SHP77 (cell line): ENCODE measurements around the gene BRCA1.
"Not testable (repeated sequence)": the region's sequence is repeated elsewhere in the genome, so short reads cannot be mapped to it uniquely, and the experiment has no call there.

Source experiments
- DNase-seq, 2 experiments: peaks; one replicate each; lab custom pipeline; 2025; lab: John Stamatoyannopoulos, UW

BRCA1 gene

GRCh38 chr17:43134774-43135453 lies 9.8 kb upstream of the BRCA1 start:
- no peak for DNase-seq

GRCh38 chr17:43133439-43133838 lies 8.3 kb upstream of the BRCA1 start:
- not testable (repeated sequence) for DNase-seq

GRCh38 chr17:43132117-43132516 lies 7.0 kb upstream of the BRCA1 start:
- no peak for DNase-seq

GRCh38 chr17:43129671-43130010 lies 4.5 kb upstream of the BRCA1 start:
- no peak for DNase-seq

GRCh38 chr17:43127333-43127876 lies 2.2 kb upstream of the BRCA1 start:
- DNase-seq = not testable (repeated sequence)

- no peak for DNase-seq
Observed at GRCh38 chr17:43126911-43127290, 1.7 kb upstream of the BRCA1 start.

- peak; percentile 14 to 15 for DNase-seq
Observed at GRCh38 chr17:43125967-43126910, 1.1 kb upstream of the BRCA1 start.

- DNase-seq = no peak
Observed at GRCh38 chr17:43118679-43119615, 6.2 kb downstream of the BRCA1 start.

GRCh38 chr17:43114151-43114552 lies 11.0 kb downstream of the BRCA1 start:
- DNase-seq = no peak

GRCh38 chr17:43106552-43106951 lies 18.6 kb downstream of the BRCA1 start:
- DNase-seq = no peak

GRCh38 chr17:43105146-43105545 lies 20.0 kb downstream of the BRCA1 start:
- no peak for DNase-seq

- no peak for DNase-seq
Observed at GRCh38 chr17:43104665-43105064, 20.5 kb downstream of the BRCA1 start.

- not testable (repeated sequence) for DNase-seq
Observed at GRCh38 chr17:43095364-43095763, 29.8 kb downstream of the BRCA1 start.

GRCh38 chr17:43094129-43094835 lies 30.9 kb downstream of the BRCA1 start:
- no peak for DNase-seq

- DNase-seq = no peak
Observed at GRCh38 chr17:43092901-43093300, 32.3 kb downstream of the BRCA1 start.

GRCh38 chr17:43090022-43090421 lies 35.1 kb downstream of the BRCA1 start:
- no peak for DNase-seq

GRCh38 chr17:43085474-43085873 lies 39.7 kb downstream of the BRCA1 start:
- DNase-seq = no peak

- DNase-seq = no peak
Observed at GRCh38 chr17:43079641-43080302, 45.4 kb downstream of the BRCA1 start.

GRCh38 chr17:43074869-43075268 lies 50.3 kb downstream of the BRCA1 start:
- no peak for DNase-seq

- no peak for DNase-seq
Observed at GRCh38 chr17:43070872-43071271, 54.3 kb downstream of the BRCA1 start.

GRCh38 chr17:43070257-43070656 lies 54.9 kb downstream of the BRCA1 start:
- DNase-seq = no peak
